Esophagus muscularis mucosa (tissue), 4 donors: ENCODE data around the gene STPG2. TPM values are rescaled to one million over a fixed set of nuclear protein-coding genes. Genes with fewer than 3 reads are reported as not detected.

ENCODE experiments used
- DNase-seq: peaks from one replicate; pipeline ENCODE4 v3.0.0-alpha.2; 2017; ENCODE audit errors: extremely low spot score
- H3K27ac ChIP-seq, 4 donors: fragments of 200-600 bp; sonication (generic); replicated peaks in 1 of 4; 1 replicate in 3 of 4; 2 replicates in 1 of 4; pipeline ENCODE4 v1.5.1; 2016 to 2019; ENCODE audit warnings: mild to moderate bottlenecking in 1 of 4
- H3K27me3 ChIP-seq, 4 donors: fragments of 200-600 bp; sonication (generic); one replicate each; pipeline versions ENCODE4 v1.5.1 to v1.6.0; 2016 to 2019
- H3K36me3 ChIP-seq, 4 donors: fragments of 200-600 bp; sonication (generic); one replicate each; pipeline ENCODE4 v1.5.1; 2016 to 2019
- H3K4me1 ChIP-seq, 4 donors: fragments of 200-600 bp; sonication (generic); one replicate each; pipeline ENCODE4 v1.5.1; 2016 to 2019
- H3K4me3 ChIP-seq, 4 donors: fragments of 200-600 bp; sonication (generic); 1 replicate in 2 of 4; 2 replicates in 2 of 4; pipeline ENCODE4 v1.5.1; 2016 to 2019; ENCODE audit warnings: mild to moderate bottlenecking in 4 of 4, moderate library complexity in 1 of 4
- H3K9me3 ChIP-seq, 4 donors: fragments of 200-600 bp; sonication (generic); 1 replicate in 3 of 4; 2 replicates in 1 of 4; pipeline ENCODE4 v1.5.1; 2016 to 2019
- CTCF ChIP-seq, 3 experiments: fragments of 200-600 bp in 2 of 3; fragments of 450-650 bp in 1 of 3; sonication (generic) in 2 of 3; IDR thresholded peaks; one replicate each; pipeline ENCODE4 v1.5.1; 2017 to 2019; ENCODE audit warnings: antibody characterized with exemption in 3 of 3, mild to moderate bottlenecking in 2 of 3, moderate library complexity in 1 of 3
- EP300 ChIP-seq: sonication (generic); formaldehyde crosslinking; IDR thresholded peaks from one replicate; pipeline ENCODE4 v1.6.1; 2017; ENCODE audit warnings: antibody characterized with exemption
- POLR2A ChIP-seq: fragments of 450-650 bp; IDR thresholded peaks from one replicate; pipeline ENCODE4 v1.6.1; 2017; ENCODE audit warnings: antibody characterized with exemption, moderate library complexity, mild to moderate bottlenecking, low read depth
- POLR2AphosphoS5 ChIP-seq, 2 donors: sonication (generic); formaldehyde crosslinking; IDR thresholded peaks; one replicate each; pipeline ENCODE4 v1.6.1; 2017; ENCODE audit warnings: antibody characterized with exemption in 2 of 2
- WGBS: methylation state at CpG from one replicate; pipeline ENCODE4 v1.1.5; 2018; 5-methylcytosine and 5-hydroxymethylcytosine counted together
- intact Hi-C: fragments of 100-400 bp; cut with DNase I; formaldehyde crosslinking; loops from one replicate; pipeline ENCODE4 v1.15.1; 2023
- total RNA-seq, 4 donors: library from RNA; depleted of rRNA; stranded (reverse); fragments of >200 nt; gene quantifications; one replicate each; pipeline versions ENCODE4 v1.1.0 to v1.2.1, GENCODE V29; 2016

STPG2 gene
- total RNA-seq, 4 donors from 2014 or later = 0.17 to 0.26 TPM; not detected in 2

- H3K9me3 ChIP-seq = peaks cover 0 to 6% (median 3%) of the 10 kb centered on the region in 4 donors
- intact Hi-C loops = no loop called here
- TF ChIP-seq POLR2A = no peak
- no peak for TF ChIP-seq CTCF (IDR thresholded peaks at IDR 0.05)
- TF ChIP-seq EP300 = no peak
- no peak for TF ChIP-seq POLR2AphosphoS5 (IDR thresholded peaks at IDR 0.05)
- no peaks in the 10 kb centered on the region for H3K4me1 ChIP-seq
- no peak overlapping the region for H3K4me3 ChIP-seq
- WGBS = 81% methylated on average over 2 of the region's 3 CpGs
- H3K36me3 ChIP-seq = no peaks in the 10 kb centered on the region
- no peak overlapping the region for H3K27ac ChIP-seq
- no peak for DNase-seq
- H3K27me3 ChIP-seq = no peaks in the 10 kb centered on the region
Observed at GRCh38 chr4:97952763-97953162, 190.5 kb downstream of the STPG2 start.

GRCh38 chr4:97950836-97951235, 192.4 kb downstream of the STPG2 start:
- TF ChIP-seq POLR2A (no peak), POLR2AphosphoS5 (IDR thresholded peaks at IDR 0.05) (no peak), EP300 (no peak)
- no peaks in the 10 kb centered on the region for H3K36me3 ChIP-seq
- peaks cover 0 to 6% (median 3%) of the 10 kb centered on the region in 4 donors for H3K9me3 ChIP-seq
- H3K4me3 ChIP-seq = no peak overlapping the region
- no peaks in the 10 kb centered on the region for H3K4me1 ChIP-seq
- no peak for DNase-seq
- H3K27me3 ChIP-seq = no peaks in the 10 kb centered on the region
- intact Hi-C loops = no loop called here
- H3K27ac ChIP-seq = no peak overlapping the region

- Histone ChIP-seq H3K36me3 (no peaks in the 10 kb centered on the region), H3K27ac (no peak overlapping the region), H3K4me1 (no peaks in the 10 kb centered on the region), H3K9me3 (peaks cover 0 to 29% (median 13%) of the 10 kb centered on the region in 4 donors), H3K27me3 (no peaks in the 10 kb centered on the region), H3K4me3 (no peak overlapping the region)
- 50% methylated on average over 1 of the region's 1 CpG for WGBS
- no peak for DNase-seq
- intact Hi-C loops = no loop called here
- no peak for TF ChIP-seq POLR2AphosphoS5 (IDR thresholded peaks at IDR 0.05)
- no peak for TF ChIP-seq POLR2A
- no peak for TF ChIP-seq EP300
- no peak for TF ChIP-seq CTCF (IDR thresholded peaks at IDR 0.05)
Observed at GRCh38 chr4:97942951-97943350, 200.3 kb downstream of the STPG2 start.

GRCh38 chr4:97942137-97942536, 201.1 kb downstream of the STPG2 start:
- TF ChIP-seq POLR2A (no peak), POLR2AphosphoS5 (IDR thresholded peaks at IDR 0.05) (no peak), EP300 (no peak), CTCF (IDR thresholded peaks at IDR 0.05) (no peak)
- 57% methylated on average over 1 of the region's 1 CpG for WGBS
- H3K4me3 ChIP-seq = no peak overlapping the region
- H3K9me3 ChIP-seq = peaks cover 0 to 33% (median 19%) of the 10 kb centered on the region in 4 donors
- no peak for DNase-seq
- H3K36me3 ChIP-seq = no peaks in the 10 kb centered on the region
- intact Hi-C loops = no loop called here
- no peaks in the 10 kb centered on the region for H3K27me3 ChIP-seq
- H3K4me1 ChIP-seq = no peaks in the 10 kb centered on the region
- no peak overlapping the region for H3K27ac ChIP-seq

GRCh38 chr4:97938141-97938540, 205.1 kb downstream of the STPG2 start:
- Histone ChIP-seq H3K27me3 (no peaks in the 10 kb centered on the region), H3K9me3 (peaks cover 0 to 44% (median 27%) of the 10 kb centered on the region in 4 donors), H3K27ac (no peak overlapping the region), H3K4me3 (no peak overlapping the region), H3K36me3 (no peaks in the 10 kb centered on the region), H3K4me1 (no peaks in the 10 kb centered on the region)
- WGBS = 96% methylated on average over 4 of the region's 7 CpGs
- DNase-seq = no peak
- intact Hi-C loops = no loop called here
- no peak for TF ChIP-seq POLR2AphosphoS5 (IDR thresholded peaks at IDR 0.05)
- TF ChIP-seq CTCF (IDR thresholded peaks at IDR 0.05) = no peak
- TF ChIP-seq EP300 = no peak
- no peak for TF ChIP-seq POLR2A
